ENCODE data around the gene LARGE1.

LARGE1 gene

DNA sequence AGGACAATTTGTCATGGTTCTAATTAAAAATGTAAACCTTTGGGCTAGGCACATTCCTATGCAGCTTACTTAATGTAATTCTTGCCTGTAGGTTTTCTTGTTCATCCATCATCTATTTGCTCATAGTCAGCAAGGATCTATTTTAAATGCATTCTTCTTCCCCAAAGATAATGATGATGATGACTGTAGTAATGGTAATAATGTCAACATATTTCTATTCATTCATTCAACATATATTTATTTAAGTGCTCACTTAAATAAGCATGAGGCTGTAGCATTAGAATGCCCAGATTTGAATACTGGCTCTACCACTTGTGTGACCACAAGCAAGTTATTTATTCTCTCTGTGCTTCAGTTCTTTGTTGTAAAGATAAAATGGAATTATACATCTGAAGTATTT lies 692.5 kb downstream of the LARGE1 start:
- TF ChIP-seq, protein P1, sequence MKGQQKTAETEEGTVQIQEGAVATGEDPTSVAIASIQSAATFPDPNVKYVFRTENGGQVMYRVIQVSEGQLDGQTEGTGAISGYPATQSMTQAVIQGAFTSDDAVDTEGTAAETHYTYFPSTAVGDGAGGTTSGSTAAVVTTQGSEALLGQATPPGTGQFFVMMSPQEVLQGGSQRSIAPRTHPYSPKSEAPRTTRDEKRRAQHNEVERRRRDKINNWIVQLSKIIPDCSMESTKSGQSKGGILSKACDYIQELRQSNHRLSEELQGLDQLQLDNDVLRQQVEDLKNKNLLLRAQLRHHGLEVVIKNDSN (IDR thresholded peaks at IDR 0.05), result no peak
- no peak for TF ChIP-seq EP300 (IDR thresholded peaks at IDR 0.05; ENCODE audit: borderline replicate concordance)
- TF ChIP-seq TEAD4 (IDR thresholded peaks at IDR 0.05), result no peak
- no peak for TF ChIP-seq NFIC (IDR thresholded peaks at IDR 0.05)
- TF ChIP-seq TAF1 (IDR thresholded peaks at IDR 0.05; ENCODE audit: low read depth), result no peak
- TF ChIP-seq TCF12 (IDR thresholded peaks at IDR 0.05; ENCODE audit: low read depth), result no peak
- TF ChIP-seq YY1 (IDR thresholded peaks at IDR 0.05; ENCODE audit: low read depth), result no peak
- TF ChIP-seq FOXM1 (IDR thresholded peaks at IDR 0.05; ENCODE audit: borderline replicate concordance, low read depth), result no peak
- TF ChIP-seq RAD21 (IDR thresholded peaks at IDR 0.05; ENCODE audit: low read depth), result no peak
- no peak for TF ChIP-seq ZBTB7A (IDR thresholded peaks at IDR 0.05; ENCODE audit: low read depth)
- no peak for TF ChIP-seq CEBPB (IDR thresholded peaks at IDR 0.05)
- TF ChIP-seq CREB1 (IDR thresholded peaks at IDR 0.05; ENCODE audit: low read depth), result no peak
- TF ChIP-seq, protein P2, sequence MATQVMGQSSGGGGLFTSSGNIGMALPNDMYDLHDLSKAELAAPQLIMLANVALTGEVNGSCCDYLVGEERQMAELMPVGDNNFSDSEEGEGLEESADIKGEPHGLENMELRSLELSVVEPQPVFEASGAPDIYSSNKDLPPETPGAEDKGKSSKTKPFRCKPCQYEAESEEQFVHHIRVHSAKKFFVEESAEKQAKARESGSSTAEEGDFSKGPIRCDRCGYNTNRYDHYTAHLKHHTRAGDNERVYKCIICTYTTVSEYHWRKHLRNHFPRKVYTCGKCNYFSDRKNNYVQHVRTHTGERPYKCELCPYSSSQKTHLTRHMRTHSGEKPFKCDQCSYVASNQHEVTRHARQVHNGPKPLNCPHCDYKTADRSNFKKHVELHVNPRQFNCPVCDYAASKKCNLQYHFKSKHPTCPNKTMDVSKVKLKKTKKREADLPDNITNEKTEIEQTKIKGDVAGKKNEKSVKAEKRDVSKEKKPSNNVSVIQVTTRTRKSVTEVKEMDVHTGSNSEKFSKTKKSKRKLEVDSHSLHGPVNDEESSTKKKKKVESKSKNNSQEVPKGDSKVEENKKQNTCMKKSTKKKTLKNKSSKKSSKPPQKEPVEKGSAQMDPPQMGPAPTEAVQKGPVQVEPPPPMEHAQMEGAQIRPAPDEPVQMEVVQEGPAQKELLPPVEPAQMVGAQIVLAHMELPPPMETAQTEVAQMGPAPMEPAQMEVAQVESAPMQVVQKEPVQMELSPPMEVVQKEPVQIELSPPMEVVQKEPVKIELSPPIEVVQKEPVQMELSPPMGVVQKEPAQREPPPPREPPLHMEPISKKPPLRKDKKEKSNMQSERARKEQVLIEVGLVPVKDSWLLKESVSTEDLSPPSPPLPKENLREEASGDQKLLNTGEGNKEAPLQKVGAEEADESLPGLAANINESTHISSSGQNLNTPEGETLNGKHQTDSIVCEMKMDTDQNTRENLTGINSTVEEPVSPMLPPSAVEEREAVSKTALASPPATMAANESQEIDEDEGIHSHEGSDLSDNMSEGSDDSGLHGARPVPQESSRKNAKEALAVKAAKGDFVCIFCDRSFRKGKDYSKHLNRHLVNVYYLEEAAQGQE (IDR thresholded peaks at IDR 0.05; ENCODE audit: low read depth), result no peak
- TF ChIP-seq, protein P3, sequence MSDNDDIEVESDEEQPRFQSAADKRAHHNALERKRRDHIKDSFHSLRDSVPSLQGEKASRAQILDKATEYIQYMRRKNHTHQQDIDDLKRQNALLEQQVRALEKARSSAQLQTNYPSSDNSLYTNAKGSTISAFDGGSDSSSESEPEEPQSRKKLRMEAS (IDR thresholded peaks at IDR 0.05), result no peak
- TF ChIP-seq EGR1 (IDR thresholded peaks at IDR 0.05), result no peak

DNA sequence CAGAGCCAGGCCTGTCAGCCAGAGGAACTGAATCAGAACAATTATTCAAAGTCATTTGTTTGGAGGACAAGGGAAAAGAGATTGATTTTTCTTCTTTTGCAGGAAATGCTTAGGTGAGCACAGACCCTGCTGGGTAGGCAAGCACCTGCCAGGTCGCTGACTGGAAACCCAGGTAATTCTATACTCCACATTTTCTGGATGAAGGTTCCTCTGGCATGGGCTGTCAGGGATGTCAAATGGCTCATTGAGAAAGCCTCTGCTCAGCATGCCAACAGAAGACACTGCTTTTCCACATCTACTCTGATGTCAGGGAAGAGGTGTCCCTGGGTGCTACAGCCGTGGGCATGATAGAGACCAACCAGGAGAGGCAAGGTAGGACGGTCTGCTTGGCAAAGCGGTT lies 695.4 kb downstream of the LARGE1 start:
- TF ChIP-seq FOXM1 (IDR thresholded peaks at IDR 0.05; ENCODE audit: borderline replicate concordance, low read depth), result no peak
- no peak for TF ChIP-seq ZBTB7A (IDR thresholded peaks at IDR 0.05; ENCODE audit: low read depth)
- no peak for TF ChIP-seq YY1 (IDR thresholded peaks at IDR 0.05; ENCODE audit: low read depth)
- TF ChIP-seq, protein P1 (IDR thresholded peaks at IDR 0.05), result no peak
- TF ChIP-seq EGR1 (IDR thresholded peaks at IDR 0.05), result no peak
- no peak for TF ChIP-seq CEBPB (IDR thresholded peaks at IDR 0.05)
- TF ChIP-seq, protein P2 (IDR thresholded peaks at IDR 0.05; ENCODE audit: low read depth), result no peak
